RWPE1 (cell line): ENCODE results near the gene GPC5.

Experiments
- CTCF ChIA-PET: fragments of 350-600 bp; sonication (Branson Sonifier 250); formaldehyde crosslinking; extraction: SDS; loops from one replicate; lab custom pipeline; 2021; lab: Yijun Ruan, JAX
- POLR2A ChIA-PET: fragments of 400-600 bp; formaldehyde crosslinking; extraction: SDS; loops from one replicate; lab custom pipeline; 2020; ENCODE audit warnings: antibody characterized with exemption; ENCODE audit not compliant: low non-redundant PET; lab: Yijun Ruan, JAX
- DNase-seq: peaks from one replicate; pipeline ENCODE4 v3.0.0; 2012; ENCODE audit warnings: low spot score
- H3K27ac ChIP-seq: fragments of 450-650 bp; 2 replicates; pipeline ENCODE4 v1.5.1; 2017
- TF ChIP-seq, protein P1 (sequence below): fragments of 450-650 bp; conservative IDR thresholded peaks from 2 replicates; pipeline ENCODE4 v1.5.1; 2017; ENCODE audit warnings: low read depth, mild to moderate bottlenecking

GPC5 gene

DNA sequence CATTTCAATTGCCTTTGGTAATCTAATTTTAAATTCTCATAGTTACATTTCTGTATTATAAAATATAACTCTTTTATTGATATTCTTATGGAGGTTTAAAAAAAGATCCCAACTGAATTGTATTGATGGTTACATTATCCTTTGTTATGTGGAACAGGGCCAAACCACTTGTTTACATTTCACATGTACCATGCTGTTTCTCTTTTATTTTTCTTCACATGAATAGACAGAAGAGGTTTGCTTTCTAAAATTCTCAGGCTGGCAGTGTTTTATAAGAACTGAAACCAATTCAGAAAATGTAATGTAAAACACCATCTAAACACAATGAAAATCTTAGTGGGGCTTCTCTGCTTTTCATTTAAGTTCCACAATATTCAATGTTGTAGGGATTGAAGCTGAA lies 122.5 kb downstream of the GPC5 start:
- H3K27ac ChIP-seq: no peak overlapping the region
- ChIA-PET POLR2A (no interaction called here), CTCF (no interaction called here)
- TF ChIP-seq, protein P1, sequence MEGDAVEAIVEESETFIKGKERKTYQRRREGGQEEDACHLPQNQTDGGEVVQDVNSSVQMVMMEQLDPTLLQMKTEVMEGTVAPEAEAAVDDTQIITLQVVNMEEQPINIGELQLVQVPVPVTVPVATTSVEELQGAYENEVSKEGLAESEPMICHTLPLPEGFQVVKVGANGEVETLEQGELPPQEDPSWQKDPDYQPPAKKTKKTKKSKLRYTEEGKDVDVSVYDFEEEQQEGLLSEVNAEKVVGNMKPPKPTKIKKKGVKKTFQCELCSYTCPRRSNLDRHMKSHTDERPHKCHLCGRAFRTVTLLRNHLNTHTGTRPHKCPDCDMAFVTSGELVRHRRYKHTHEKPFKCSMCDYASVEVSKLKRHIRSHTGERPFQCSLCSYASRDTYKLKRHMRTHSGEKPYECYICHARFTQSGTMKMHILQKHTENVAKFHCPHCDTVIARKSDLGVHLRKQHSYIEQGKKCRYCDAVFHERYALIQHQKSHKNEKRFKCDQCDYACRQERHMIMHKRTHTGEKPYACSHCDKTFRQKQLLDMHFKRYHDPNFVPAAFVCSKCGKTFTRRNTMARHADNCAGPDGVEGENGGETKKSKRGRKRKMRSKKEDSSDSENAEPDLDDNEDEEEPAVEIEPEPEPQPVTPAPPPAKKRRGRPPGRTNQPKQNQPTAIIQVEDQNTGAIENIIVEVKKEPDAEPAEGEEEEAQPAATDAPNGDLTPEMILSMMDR: no peak
- no peak for DNase-seq

DNA sequence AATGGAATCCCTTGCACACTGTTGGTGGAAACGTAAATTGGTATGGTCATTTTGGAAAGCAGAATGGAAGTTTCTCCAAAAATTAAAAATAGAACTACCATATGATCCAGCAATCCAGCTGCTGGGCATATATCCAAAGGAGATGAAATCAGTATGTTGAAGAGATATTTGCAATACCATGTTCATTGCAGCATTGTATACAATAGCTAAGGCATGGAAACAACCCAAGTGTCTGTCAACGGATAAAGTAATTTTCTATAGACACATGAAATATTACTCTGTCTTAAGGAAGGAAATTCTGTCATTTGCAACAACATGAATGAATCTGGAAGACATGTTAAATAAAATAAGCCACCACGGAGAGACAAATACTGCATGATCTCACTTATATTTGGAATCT lies 124.7 kb downstream of the GPC5 start:
- ChIA-PET POLR2A (no interaction called here), CTCF (no interaction called here)

DNA sequence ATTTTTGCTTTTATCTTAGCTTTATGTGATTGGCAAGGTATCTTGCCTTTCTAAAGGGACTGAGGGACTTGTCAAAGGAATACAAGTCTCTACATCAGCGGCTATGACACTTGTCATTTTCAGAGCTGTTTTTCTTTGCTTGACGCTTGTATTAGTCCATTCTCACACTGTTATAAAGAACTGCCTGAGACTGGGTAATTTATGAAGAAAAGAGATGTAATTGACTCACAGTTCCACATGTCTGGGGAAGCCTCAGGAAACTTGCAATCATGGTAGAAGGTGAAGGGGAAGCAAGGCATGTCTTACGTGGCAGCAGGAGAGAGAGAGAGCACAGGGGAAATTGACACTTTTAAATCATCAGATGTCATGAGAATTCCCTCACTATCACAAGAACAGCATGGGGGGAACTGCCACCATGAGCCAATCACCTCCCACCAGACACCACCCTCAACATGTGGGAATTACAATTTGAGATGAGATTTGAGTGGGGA lies 128.2 kb downstream of the GPC5 start:
- no peak overlapping the region for H3K27ac ChIP-seq
- no peak for DNase-seq
- TF ChIP-seq, protein P1: no peak
- ChIA-PET POLR2A (no interaction called here), CTCF (no interaction called here)

More for the DNA sequence above, 124.7 kb downstream of the GPC5 start:
- no peak overlapping the region for H3K27ac ChIP-seq
- no peak for DNase-seq
- TF ChIP-seq, protein P1: no peak

DNA sequence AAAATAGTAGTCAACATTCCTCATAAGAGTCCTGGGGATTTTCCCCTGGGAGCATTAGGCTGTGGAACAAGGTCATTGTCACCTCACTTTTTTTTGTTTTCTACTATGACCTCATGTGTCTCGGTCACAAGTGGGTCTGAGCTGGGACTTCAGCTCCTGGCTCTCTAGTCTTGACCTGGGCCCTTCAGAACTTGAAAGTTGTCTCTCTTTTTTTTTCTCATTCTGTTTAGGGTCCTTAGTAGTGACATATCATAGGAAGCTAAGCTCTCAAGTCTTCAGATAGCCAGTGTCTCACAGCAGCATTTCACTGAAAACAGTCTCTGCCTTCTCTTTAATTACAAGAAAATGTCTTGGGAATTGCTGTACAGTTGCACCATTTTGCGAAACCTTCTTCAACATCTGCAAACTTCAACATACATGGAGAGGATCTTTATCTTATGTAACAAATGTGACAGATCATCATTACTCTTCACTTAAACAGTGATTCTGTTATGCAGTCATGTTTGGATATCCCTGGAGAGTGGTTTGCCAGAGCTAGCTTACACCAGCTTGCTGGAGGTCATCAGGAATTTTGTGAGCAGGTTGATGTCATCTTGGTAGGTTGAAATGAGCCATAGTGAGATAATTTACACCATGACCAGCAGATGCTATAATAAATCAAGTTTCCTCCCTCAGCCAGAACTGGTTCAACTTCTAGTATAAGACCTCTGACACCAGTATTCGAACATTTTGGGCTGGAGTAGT lies 131.5 kb downstream of the GPC5 start:
- no peak overlapping the region for H3K27ac ChIP-seq
- TF ChIP-seq, protein P1: no peak
- ChIA-PET POLR2A (no interaction called here), CTCF (no interaction called here)
- DNase-seq: no peak

DNA sequence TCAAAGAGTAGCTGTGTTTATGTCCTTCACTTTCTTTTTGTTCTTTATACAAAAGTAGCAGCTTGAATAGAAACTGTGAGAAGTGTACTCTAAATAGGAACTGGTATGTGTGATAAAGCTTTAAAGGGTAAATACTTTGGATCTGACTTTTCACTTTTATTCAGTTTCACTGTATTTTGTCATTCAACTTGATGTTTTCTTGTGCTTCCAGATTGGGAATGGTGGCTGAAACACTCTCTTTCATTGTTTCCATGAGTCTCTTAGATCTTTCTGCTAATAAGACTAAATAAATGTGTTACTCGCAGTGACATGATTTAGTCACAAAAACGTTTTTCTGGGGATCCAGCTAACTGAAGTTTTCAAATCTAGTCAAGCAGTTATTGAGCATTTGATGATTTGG lies 133.2 kb downstream of the GPC5 start:
- H3K27ac ChIP-seq: no peak overlapping the region
- CTCF ChIA-PET: no interaction called here
- POLR2A ChIA-PET: no interaction called here
- DNase-seq: no peak
- TF ChIP-seq, protein P1: no peak

DNA sequence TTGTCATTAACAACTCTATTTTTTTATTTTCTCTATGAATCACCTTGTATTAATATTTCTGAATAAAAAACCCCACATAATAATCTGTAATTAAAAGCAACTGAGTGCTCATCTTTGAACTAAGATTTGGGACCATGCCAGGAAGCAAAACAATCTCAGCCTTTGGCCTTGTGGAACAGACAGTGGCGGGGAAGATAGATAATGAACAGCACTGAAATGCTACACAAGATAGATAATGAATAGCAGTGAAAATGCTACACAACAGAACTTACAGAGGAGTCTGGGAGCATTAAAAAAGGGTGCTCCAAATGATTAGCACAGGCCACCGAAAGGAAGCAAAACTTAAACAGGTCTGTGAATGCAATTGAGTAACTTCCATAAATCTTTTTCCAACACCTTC lies 134.9 kb downstream of the GPC5 start:
- CTCF ChIA-PET: no interaction called here

More for the DNA sequence above, 134.9 kb downstream of the GPC5 start:
- POLR2A ChIA-PET: no interaction called here
- DNase-seq: no peak
- TF ChIP-seq, protein P1: no peak
- no peak overlapping the region for H3K27ac ChIP-seq
